GM12878 (cell line): ENCODE results near the gene NCBP1.

Experiments
- ATF3 ChIP-seq: IDR thresholded peaks from 2 replicates; pipeline ENCODE4 v1.6.1; 2011; ENCODE audit warnings: low read depth, mild to moderate bottlenecking, low read length, moderate library complexity, borderline replicate concordance; ENCODE audit errors: extremely low read depth
- CEBPB ChIP-seq, 2 experiments: fragments of 150-350 bp in 1 of 2; IDR thresholded peaks; 2 replicates each; pipeline ENCODE4 v1.6.1; 2012 to 2014; ENCODE audit warnings: low read depth in 2 of 2, low read length in 2 of 2, borderline replicate concordance in 1 of 2, inconsistent platforms in 1 of 2
- CTCF ChIP-seq, 3 experiments: IDR thresholded peaks in 2 of 3; conservative IDR thresholded peaks in 1 of 3; 2 replicates each; pipeline ENCODE4 v1.5.1; 2011; ENCODE audit warnings: low read depth in 3 of 3, low read length in 3 of 3, mild to moderate bottlenecking in 3 of 3, control low read depth in 2 of 3, moderate library complexity in 2 of 3, inconsistent platforms in 1 of 3, mixed read lengths in 1 of 3; ENCODE audit not compliant: control insufficient read depth in 2 of 3, insufficient read depth in 1 of 3; ENCODE audit errors: extremely low read depth in 1 of 3
- MAX ChIP-seq: IDR thresholded peaks from 2 replicates; pipeline ENCODE4 v1.6.1; 2012; ENCODE audit warnings: low read depth, low read length, improper control_type of control experiment
- MXI1 ChIP-seq: fragments of 150-350 bp; IDR thresholded peaks from 2 replicates; pipeline ENCODE4 v1.6.1; 2011; ENCODE audit warnings: low read depth, mild to moderate bottlenecking, inconsistent platforms, low read length, improper control_type of control experiment
- NFYB ChIP-seq: IDR thresholded peaks from 2 replicates; pipeline ENCODE4 v1.6.1; 2011; ENCODE audit warnings: low read depth, mild to moderate bottlenecking, low read length, improper control_type of control experiment, moderate library complexity; ENCODE audit not compliant: insufficient read depth
- POLR2A ChIP-seq: IDR thresholded peaks from 2 replicates; pipeline ENCODE4 v1.6.1; 2011; ENCODE audit warnings: low read depth, mild to moderate bottlenecking, low read length
- RAD21 ChIP-seq: IDR thresholded peaks from 2 replicates; pipeline ENCODE4 v1.6.1; 2011; ENCODE audit warnings: mild to moderate bottlenecking, low read depth, low read length, moderate library complexity; ENCODE audit not compliant: insufficient read depth
- TCF7 ChIP-seq: IDR thresholded peaks from 2 replicates; pipeline ENCODE4 v1.6.1; 2014; ENCODE audit warnings: antibody characterized with exemption, borderline replicate concordance
- USF2 ChIP-seq: IDR thresholded peaks from 2 replicates; pipeline ENCODE4 v1.6.1; 2011; ENCODE audit warnings: low read depth, low read length, improper control_type of control experiment, borderline replicate concordance
- YY1 ChIP-seq: IDR thresholded peaks from 2 replicates; pipeline ENCODE4 v1.6.1; 2011; ENCODE audit warnings: low read depth, mild to moderate bottlenecking, low read length
- ZBED1 ChIP-seq: IDR thresholded peaks from 2 replicates; pipeline ENCODE4 v1.6.1; 2016; ENCODE audit warnings: borderline replicate concordance

- no peak for TF ChIP-seq CTCF (IDR thresholded peaks at IDR 0.05 in 2 of 3, conservative IDR thresholded peaks at IDR 0.05 in 1 of 3; ENCODE audit: control insufficient read depth in 2 of 3, extremely low read depth in 1 of 3, insufficient read depth in 1 of 3, low read depth in 3 of 3, low read length in 3 of 3)
- TF ChIP-seq ZBED1: no peak
- no peak for TF ChIP-seq ATF3
- TF ChIP-seq NFYB: no peak
- TF ChIP-seq MAX: no peak
- no peak for TF ChIP-seq CEBPB (IDR thresholded peaks at IDR 0.05; ENCODE audit: borderline replicate concordance in 1 of 2, low read depth in 2 of 2, low read length in 2 of 2)
- no peak for TF ChIP-seq RAD21
- no peak for TF ChIP-seq TCF7
- TF ChIP-seq MXI1: no peak
- no peak for TF ChIP-seq POLR2A
- no peak for TF ChIP-seq USF2
- no peak for TF ChIP-seq YY1
These were observed 42.0 kb downstream of the NCBP1 start for GRCh38 chr9:97675655-97676054.
